HepG2 (cell line): ENCODE measurements around the gene COX5B. TPM values are rescaled to one million over a fixed set of nuclear protein-coding genes. Genes with fewer than 3 reads are reported as not detected.
A peak's percentile ranks its signal among the peaks of the same experiment; 100 is the strongest.

Experiments used
- AGO1 ChIP-seq: fragments of 200-400 bp; formaldehyde crosslinking; IDR thresholded peaks from 2 replicates; pipeline ENCODE4 v1.6.1; 2017; ENCODE audit warnings: mild to moderate bottlenecking, low read depth, low read length, moderate library complexity; ENCODE audit not compliant: poor library complexity, severe bottlenecking
- ATF5 ChIP-seq: sonication (generic); formaldehyde crosslinking; IDR thresholded peaks from 2 replicates; pipeline ENCODE4 v1.4.0; 2020; ENCODE audit warnings: mild to moderate bottlenecking, low read depth, missing genetic modification reagents
- MAF1 ChIP-seq: sonication (generic); formaldehyde crosslinking; IDR thresholded peaks from 2 replicates; pipeline ENCODE4 v1.5.0; 2020; ENCODE audit warnings: missing genetic modification reagents, borderline replicate concordance
- MBNL3 ChIP-seq: fragments of 250-450 bp; sonication (Bioruptor Pico); conservative IDR thresholded peaks from 2 replicates; pipeline ENCODE4 v1.8.0; 2022; ENCODE audit warnings: mild to moderate bottlenecking, inconsistent platforms
- STAG1 ChIP-seq: sonication (generic); formaldehyde crosslinking; IDR thresholded peaks from 2 replicates; pipeline ENCODE4 v1.4.0; 2020; ENCODE audit warnings: missing genetic modification reagents
- TCF12 ChIP-seq, 2 experiments: fragments of 450-650 bp in 1 of 2; sonication (generic) in 1 of 2; formaldehyde crosslinking in 1 of 2; IDR thresholded peaks; 2 replicates each; pipeline versions ENCODE4 v1.6.1 to v1.8.0; 2017 to 2022; ENCODE audit warnings: antibody characterized with exemption in 1 of 2, mild to moderate bottlenecking in 1 of 2, missing genetic modification reagents in 1 of 2, moderate library complexity in 1 of 2
- ZNF407 ChIP-seq: sonication (generic); formaldehyde crosslinking; IDR thresholded peaks from one replicate; pipeline ENCODE4 v1.5.1; 2020; ENCODE audit warnings: mild to moderate bottlenecking, missing genetic modification reagents; ENCODE audit errors: not compliant biosample characterization
- ZNF782 ChIP-seq: sonication (generic); formaldehyde crosslinking; IDR thresholded peaks from 2 replicates; pipeline ENCODE4 v1.4.0; 2020; ENCODE audit warnings: missing genetic modification reagents, mild to moderate bottlenecking, borderline replicate concordance
- ZSCAN29 ChIP-seq: sonication (generic); formaldehyde crosslinking; conservative IDR thresholded peaks from 2 replicates; pipeline ENCODE4 v1.4.0; 2020; ENCODE audit warnings: mild to moderate bottlenecking, missing genetic modification reagents
- polyA plus RNA-seq, 8 experiments: library from polyadenylated mRNA; depleted of rRNA in 3 of 8; stranded (reverse) in 7 of 8; unstranded in 1 of 8; fragments of >200 nt; fragmentation: Illumina TruSeq in 4 of 8; extraction: Trizol in 4 of 8; gene quantifications; 2 replicates each; pipeline versions ENCODE4 v1.2.1 to v1.2.3, GENCODE V29; 2011 to 2016; ENCODE audit warnings: low read depth in 4 of 8, missing spikeins in 1 of 8, mixed read lengths in 1 of 8; ENCODE audit not compliant: insufficient read depth in 1 of 8
- total RNA-seq, 5 experiments: library from RNA; depleted of rRNA; stranded (reverse); fragments of >200 nt; fragmentation: Illumina TruSeq; extraction: Trizol; gene quantifications; 2 replicates each; pipeline ENCODE4 v1.2.3, GENCODE V29; 2016; ENCODE audit warnings: low read depth in 1 of 5
- TF ChIP-seq, protein P1 (sequence below): IDR thresholded peaks from 2 replicates; pipeline ENCODE4 v1.6.1; 2016
- TF ChIP-seq, protein P2 (sequence below): sonication (generic); formaldehyde crosslinking; IDR thresholded peaks from 2 replicates; pipeline ENCODE4 v1.4.0; 2020; ENCODE audit warnings: missing genetic modification reagents, borderline replicate concordance

The COX5B gene
- total and polyA plus RNA-seq, 2 of the 13 experiments (the other 11 are each of a cell fraction or from before 2014, with no cell fraction given): 453 to 536 TPM

GRCh38 chr2:97645695-97646629 lies at the start of gene COX5B (continued):
- peak; percentile 95 for TF ChIP-seq ZNF407
- no peak for TF ChIP-seq ATF5 (CRISPR knock-in tag)
- TF ChIP-seq TCF12 (IDR thresholded peaks at IDR 0.05): no peak
- TF ChIP-seq TCF12 (CRISPR knock-in tag; IDR thresholded peaks at IDR 0.05): no peak
- peak; percentile 34; the same call in 1 of the 2 replicates for TF ChIP-seq MAF1 (CRISPR knock-in tag)
- TF ChIP-seq, protein P1, sequence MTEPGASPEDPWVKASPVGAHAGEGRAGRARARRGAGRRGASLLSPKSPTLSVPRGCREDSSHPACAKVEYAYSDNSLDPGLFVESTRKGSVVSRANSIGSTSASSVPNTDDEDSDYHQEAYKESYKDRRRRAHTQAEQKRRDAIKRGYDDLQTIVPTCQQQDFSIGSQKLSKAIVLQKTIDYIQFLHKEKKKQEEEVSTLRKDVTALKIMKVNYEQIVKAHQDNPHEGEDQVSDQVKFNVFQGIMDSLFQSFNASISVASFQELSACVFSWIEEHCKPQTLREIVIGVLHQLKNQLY: peak; percentile 22; the same call in 1 of the 2 replicates
- TF ChIP-seq, protein P2, sequence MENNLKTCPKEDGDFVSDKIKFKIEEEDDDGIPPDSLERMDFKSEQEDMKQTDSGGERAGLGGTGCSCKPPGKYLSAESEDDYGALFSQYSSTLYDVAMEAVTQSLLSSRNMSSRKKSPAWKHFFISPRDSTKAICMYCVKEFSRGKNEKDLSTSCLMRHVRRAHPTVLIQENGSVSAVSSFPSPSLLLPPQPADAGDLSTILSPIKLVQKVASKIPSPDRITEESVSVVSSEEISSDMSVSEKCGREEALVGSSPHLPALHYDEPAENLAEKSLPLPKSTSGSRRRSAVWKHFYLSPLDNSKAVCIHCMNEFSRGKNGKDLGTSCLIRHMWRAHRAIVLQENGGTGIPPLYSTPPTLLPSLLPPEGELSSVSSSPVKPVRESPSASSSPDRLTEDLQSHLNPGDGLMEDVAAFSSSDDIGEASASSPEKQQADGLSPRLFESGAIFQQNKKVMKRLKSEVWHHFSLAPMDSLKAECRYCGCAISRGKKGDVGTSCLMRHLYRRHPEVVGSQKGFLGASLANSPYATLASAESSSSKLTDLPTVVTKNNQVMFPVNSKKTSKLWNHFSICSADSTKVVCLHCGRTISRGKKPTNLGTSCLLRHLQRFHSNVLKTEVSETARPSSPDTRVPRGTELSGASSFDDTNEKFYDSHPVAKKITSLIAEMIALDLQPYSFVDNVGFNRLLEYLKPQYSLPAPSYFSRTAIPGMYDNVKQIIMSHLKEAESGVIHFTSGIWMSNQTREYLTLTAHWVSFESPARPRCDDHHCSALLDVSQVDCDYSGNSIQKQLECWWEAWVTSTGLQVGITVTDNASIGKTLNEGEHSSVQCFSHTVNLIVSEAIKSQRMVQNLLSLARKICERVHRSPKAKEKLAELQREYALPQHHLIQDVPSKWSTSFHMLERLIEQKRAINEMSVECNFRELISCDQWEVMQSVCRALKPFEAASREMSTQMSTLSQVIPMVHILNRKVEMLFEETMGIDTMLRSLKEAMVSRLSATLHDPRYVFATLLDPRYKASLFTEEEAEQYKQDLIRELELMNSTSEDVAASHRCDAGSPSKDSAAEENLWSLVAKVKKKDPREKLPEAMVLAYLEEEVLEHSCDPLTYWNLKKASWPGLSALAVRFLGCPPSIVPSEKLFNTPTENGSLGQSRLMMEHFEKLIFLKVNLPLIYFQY (CRISPR knock-in tag): peak; percentile 37; the same call in 1 of the 2 replicates
- no peak; the same call in 1 of the 2 replicates for TF ChIP-seq STAG1 (CRISPR knock-in tag)
- peak; percentile 85 for TF ChIP-seq AGO1
- no peak; the same call in 1 of the 2 replicates for TF ChIP-seq ZNF782 (CRISPR knock-in tag)
- TF ChIP-seq ZSCAN29 (CRISPR knock-in tag): no peak
- TF ChIP-seq MBNL3 (CRISPR knock-in tag): no peak
